ENCODE results near the gene TACR1. TPM values are rescaled to one million over a fixed set of nuclear protein-coding genes. Genes with fewer than 3 reads are reported as not detected.

TACR1 gene
- total and polyA plus RNA-seq, 2 of the 13 experiments (the other 11 are each of a cell fraction or from before 2014, with no cell fraction given), result not detected

- TF ChIP-seq SMC3 (IDR thresholded peaks at IDR 0.05; ENCODE audit: low read length) (peak; percentile 64), ZNF75D (CRISPR knock-in tag; IDR thresholded peaks at IDR 0.05; ENCODE audit: borderline replicate concordance) (no peak), HNF4G (IDR thresholded peaks at IDR 0.05; ENCODE audit: borderline replicate concordance, low read depth, low read length) (no peak), HNF4G (CRISPR knock-in tag; IDR thresholded peaks at IDR 0.05; ENCODE audit: borderline replicate concordance, low read depth) (no peak), CTCF (CRISPR knock-in tag; IDR thresholded peaks at IDR 0.05) (peak; percentile 65), ZNF260 (CRISPR knock-in tag; IDR thresholded peaks at IDR 0.05; ENCODE audit: borderline replicate concordance, low read depth) (no peak), SRSF1 (optimal IDR thresholded peaks at IDR 0.05; ENCODE audit: low read depth, low read length) (no peak), RAD21 (CRISPR knock-in tag; IDR thresholded peaks at IDR 0.05) (peak; percentile 67; the same call in 1 of the 2 replicates), DR1 (CRISPR knock-in tag; IDR thresholded peaks at IDR 0.05) (no peak), SMYD3 (CRISPR knock-in tag; IDR thresholded peaks at IDR 0.05) (no peak), TEF (CRISPR knock-in tag; IDR thresholded peaks at IDR 0.05) (no peak), CHD4 (IDR thresholded peaks at IDR 0.05; ENCODE audit: borderline replicate concordance, low read length) (no peak), PLSCR1 (CRISPR knock-in tag; IDR thresholded peaks at IDR 0.05; ENCODE audit: borderline replicate concordance) (no peak), KDM5A (IDR thresholded peaks at IDR 0.05; ENCODE audit: borderline replicate concordance, low read length) (no peak), ZSCAN25 (CRISPR knock-in tag; IDR thresholded peaks at IDR 0.05) (no peak), RARG (CRISPR knock-in tag; IDR thresholded peaks at IDR 0.05; ENCODE audit: low read depth) (no peak), ZBTB46 (CRISPR knock-in tag; IDR thresholded peaks at IDR 0.05; ENCODE audit: borderline replicate concordance) (no peak), STAG1 (CRISPR knock-in tag; IDR thresholded peaks at IDR 0.05) (peak; percentile 83), ZNF775 (CRISPR knock-in tag; IDR thresholded peaks at IDR 0.05; ENCODE audit: borderline replicate concordance) (no peak)
These were observed 42.4 kb upstream of the TACR1 start (continued) for GRCh38 chr2:75241696-75242095.
